Measurements from ENCODE around the gene ZC3H4. TPM values are rescaled to one million over a fixed set of nuclear protein-coding genes. Genes with fewer than 3 reads are reported as not detected.

Gene ZC3H4
- total RNA-seq: 10 to 100 TPM; 16.5 to 35.0 (median 24.7) TPM
- 10 to 100 TPM in 1 of 2 donors, 1 to 10 TPM in 1; 9.6 to 10.4 TPM for polyA plus RNA-seq
- long read RNA-seq, donor 1, partial matches to known transcripts: 1 of 21 reads
- long read RNA-seq, donor 1, other reads (novel, unspliced or antisense): 20 of 21 reads
- long read RNA-seq, donor 2, partial matches to known transcripts: 0 of 28 reads
- long read RNA-seq, donor 2, other reads (novel, unspliced or antisense): 28 of 28 reads
- long read RNA-seq, donor 3, partial matches to known transcripts: 0 of 18 reads
- long read RNA-seq, donor 3, other reads (novel, unspliced or antisense): 18 of 18 reads

GRCh38 chr19:47112997-47113849, at the start of gene ZC3H4:
Gene ZC3H4, minus strand, starts transcription at chr19:47113776. Its CDS starts 1,192 bp downstream, at chr19:47112584.
- Histone ChIP-seq H3K27ac (peak within 1 kb of the TSS; percentile 97 to 100 (median 100)), H3K27me3 (no peaks in the 10 kb centered on the region), H3K9me3 (no peaks in the 10 kb centered on the region), H3K4me1 (peaks cover 0 to 36% (median 17%) of the 10 kb centered on the region in 12 donors), H3K36me3 (peaks cover 0 to 6% (median 0%) of the 10 kb centered on the region in 9 donors), H3K4me3 (peak within 1 kb of the TSS; percentile 71 to 99 (median 94))
- 0 to 1% (median 0%) methylated on average over 59 of the region's 59 CpGs for WGBS, 4 donors
- TF ChIP-seq POLR2A (IDR thresholded peaks at IDR 0.05): peak; percentile 54 to 73
- TF ChIP-seq, protein P1, sequence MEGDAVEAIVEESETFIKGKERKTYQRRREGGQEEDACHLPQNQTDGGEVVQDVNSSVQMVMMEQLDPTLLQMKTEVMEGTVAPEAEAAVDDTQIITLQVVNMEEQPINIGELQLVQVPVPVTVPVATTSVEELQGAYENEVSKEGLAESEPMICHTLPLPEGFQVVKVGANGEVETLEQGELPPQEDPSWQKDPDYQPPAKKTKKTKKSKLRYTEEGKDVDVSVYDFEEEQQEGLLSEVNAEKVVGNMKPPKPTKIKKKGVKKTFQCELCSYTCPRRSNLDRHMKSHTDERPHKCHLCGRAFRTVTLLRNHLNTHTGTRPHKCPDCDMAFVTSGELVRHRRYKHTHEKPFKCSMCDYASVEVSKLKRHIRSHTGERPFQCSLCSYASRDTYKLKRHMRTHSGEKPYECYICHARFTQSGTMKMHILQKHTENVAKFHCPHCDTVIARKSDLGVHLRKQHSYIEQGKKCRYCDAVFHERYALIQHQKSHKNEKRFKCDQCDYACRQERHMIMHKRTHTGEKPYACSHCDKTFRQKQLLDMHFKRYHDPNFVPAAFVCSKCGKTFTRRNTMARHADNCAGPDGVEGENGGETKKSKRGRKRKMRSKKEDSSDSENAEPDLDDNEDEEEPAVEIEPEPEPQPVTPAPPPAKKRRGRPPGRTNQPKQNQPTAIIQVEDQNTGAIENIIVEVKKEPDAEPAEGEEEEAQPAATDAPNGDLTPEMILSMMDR (IDR thresholded peaks at IDR 0.05): no peak
- ATAC-seq (peak; percentile 94 to 97 (median 95)), DNase-seq (peak; percentile 99 to 100 (median 99))
- intact Hi-C loops (cut with DNase I): loop anchor here in 5 of 10 donors (2.0 to 10.0 kb wide), 5 partner anchors 16 to 258 kb away; partner anchors contain the start of genes AP2S1 (in 4 of the 5), SAE1 (in 1 of the 5) and TMEM160 (in 1 of the 5)

DNA sequence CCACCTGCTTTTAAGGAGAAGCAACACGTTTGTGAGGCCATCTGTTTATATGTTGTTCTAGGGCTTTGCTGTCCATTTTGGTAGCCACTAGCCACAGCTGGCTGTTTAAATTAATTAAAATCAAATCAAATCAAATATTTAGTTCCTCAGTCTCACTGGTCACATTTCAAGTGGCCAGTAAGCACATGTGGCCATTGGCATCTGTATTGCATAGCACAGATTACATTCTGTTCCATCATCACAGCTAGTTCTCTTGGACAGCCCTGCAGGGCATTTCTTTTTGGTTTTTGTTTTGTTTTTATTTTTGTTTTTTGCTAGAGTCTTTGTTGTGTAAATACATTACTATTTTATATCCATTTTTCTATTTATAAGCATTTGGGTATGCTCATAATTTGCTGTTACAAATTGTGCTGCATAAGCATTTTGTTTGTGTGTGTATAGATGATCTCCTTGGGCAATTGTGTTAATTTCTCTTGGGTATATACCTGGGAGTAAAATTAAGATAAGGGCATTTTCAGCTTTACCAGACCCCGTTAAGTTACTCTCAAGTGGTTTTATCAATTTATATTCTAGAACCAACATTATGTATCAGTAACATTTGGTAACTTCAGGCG, 48.4 kb upstream of the ZC3H4 start:
- 78 to 84% (median 82%) methylated on average over 3 of the region's 3 CpGs for WGBS, 4 donors
- ATAC-seq (no peak), DNase-seq (no peak)
- Histone ChIP-seq H3K4me3 (no peak overlapping the region), H3K9me3 (no peaks in the 10 kb centered on the region), H3K27ac (peak overlapping the region in 3 of 12 donors; percentile 6 to 8 (median 6)), H3K4me1 (peaks cover 15 to 45% (median 31%) of the 10 kb centered on the region in 12 donors), H3K36me3 (peaks cover 0 to 30% (median 15%) of the 10 kb centered on the region in 9 donors), H3K27me3 (no peaks in the 10 kb centered on the region)
- TF ChIP-seq, protein P1 (IDR thresholded peaks at IDR 0.05): no peak
- TF ChIP-seq POLR2A (IDR thresholded peaks at IDR 0.05): no peak
- intact Hi-C loops (cut with DNase I): no loop called here

GRCh38 chr19:47158879-47159503, 45.4 kb upstream of the ZC3H4 start:
- intact Hi-C loops (cut with DNase I): loop anchor here in 8 of 10 donors (5.0 to 10.0 kb wide), 6 partner anchors 33 to 68 kb away; no protein-coding TSS in a partner anchor
- peaks cover 20 to 60% (median 43%) of the 10 kb centered on the region in 12 donors for H3K4me1 ChIP-seq
- no peaks in the 10 kb centered on the region for H3K9me3 ChIP-seq
- 76 to 86% (median 82%) methylated on average over 7 of the region's 7 CpGs for WGBS, 4 donors
- no peaks in the 10 kb centered on the region for H3K27me3 ChIP-seq
- TF ChIP-seq, protein P1 (IDR thresholded peaks at IDR 0.05): no peak
- TF ChIP-seq POLR2A (IDR thresholded peaks at IDR 0.05): no peak
- ATAC-seq: no peak
- peak overlapping the region; percentile 67 to 92 (median 86) for H3K27ac ChIP-seq
- peaks cover 0 to 42% (median 31%) of the 10 kb centered on the region in 9 donors for H3K36me3 ChIP-seq
- no peak overlapping the region for H3K4me3 ChIP-seq
- no peak for DNase-seq

All from heart left ventricle (tissue), 16 donors.